ENCODE measurements around the gene KIF26B.

The KIF26B gene

DNA sequence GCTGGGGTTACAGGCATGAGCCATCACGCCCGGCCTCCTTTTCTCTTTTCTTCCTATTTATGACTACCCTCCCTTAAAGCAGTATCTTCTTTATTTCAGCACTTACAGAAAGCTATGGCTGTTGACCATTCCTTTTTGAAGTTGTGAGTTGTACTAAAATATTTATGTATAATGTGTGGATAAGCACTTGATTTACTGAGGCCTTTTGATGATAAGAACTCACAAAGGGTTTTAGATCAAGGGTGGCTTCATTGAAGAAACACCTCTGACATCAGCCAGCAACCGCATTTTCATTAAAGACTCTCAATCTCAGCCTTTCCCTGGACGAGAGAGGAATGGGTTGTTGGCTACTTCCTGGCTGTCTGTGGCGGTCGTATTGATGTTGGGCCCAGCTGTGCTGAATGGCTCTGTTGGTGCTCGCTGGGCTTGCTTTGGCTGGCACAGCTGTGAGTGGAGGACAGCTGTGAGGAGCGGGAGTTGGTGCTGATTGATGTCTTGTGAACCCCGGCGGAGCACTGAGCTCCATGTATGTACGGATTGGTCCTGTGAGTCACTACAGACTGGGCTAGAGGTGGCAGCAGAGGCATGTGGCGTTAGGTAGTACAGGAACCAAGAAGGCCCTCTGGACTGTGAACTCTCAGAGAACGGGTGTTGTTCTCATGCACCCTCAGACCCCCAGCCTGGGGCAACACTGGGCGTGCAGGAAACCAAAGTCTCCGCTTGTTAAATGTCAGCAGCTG lies 208.8 kb downstream of the KIF26B start:
- no peak for DNase-seq

DNA sequence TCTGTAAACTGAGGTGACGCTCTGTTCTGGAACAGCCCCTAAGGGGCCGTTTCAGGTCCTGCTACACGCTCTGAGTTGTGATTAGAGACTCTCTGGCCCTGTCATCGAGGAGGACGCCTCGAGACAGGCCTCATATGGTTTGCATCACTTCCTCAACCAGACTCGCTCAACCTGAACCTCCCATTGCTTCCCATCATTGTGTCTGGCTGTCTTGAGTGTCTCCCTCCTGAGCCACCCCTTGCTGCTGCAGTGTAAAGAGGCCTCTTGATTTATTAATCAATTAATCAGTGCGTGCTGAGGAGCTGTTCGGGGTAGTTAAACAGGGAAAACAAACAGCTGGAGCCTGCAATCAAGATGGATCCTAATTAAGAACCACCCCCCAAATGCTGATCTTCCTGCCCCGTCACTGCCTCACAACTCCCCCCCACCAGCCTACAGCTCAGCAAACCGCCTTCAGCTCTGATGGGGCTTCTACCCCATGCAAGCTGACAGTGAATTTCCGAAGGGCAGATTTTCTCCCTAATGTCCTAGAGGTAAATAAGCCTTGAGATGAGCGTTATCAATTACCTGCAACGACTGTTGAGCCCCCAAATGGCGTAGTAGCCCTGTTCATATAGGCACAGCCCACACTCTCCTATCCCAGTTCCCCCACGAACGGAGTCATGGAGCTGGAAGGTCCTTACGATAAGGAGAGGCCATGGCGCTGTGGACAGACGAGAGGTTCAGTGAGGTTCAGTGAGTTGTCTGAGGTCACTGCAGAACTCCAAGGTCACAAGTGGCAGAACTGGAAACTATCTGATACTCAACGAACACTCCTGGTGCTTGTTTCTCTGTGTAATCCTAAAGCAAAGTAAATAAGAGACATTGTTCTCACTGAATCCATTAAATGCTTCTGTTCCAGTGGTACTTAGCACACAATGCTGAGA lies 210.6 kb downstream of the KIF26B start:
- no peak for DNase-seq

DNA sequence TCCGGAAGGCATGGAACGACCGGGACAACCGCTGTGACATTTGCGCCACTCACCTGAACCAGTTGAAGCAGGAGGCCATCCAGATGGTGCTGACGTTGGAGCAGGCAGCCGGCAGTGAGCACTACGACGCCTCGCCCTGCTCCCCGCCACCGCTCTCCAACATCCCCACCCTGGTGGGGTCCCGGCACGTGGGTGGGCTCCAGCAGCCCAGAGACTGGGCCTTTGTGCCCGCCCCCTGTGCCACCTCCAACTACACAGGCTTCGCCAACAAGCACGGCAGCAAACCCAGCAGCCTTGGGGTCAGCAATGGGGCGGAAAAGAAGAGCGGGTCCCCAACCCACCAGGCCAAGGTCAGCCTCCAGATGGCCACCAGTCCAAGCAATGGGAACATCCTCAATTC lies 212.1 kb downstream of the KIF26B start:
- DNase-seq, result no peak

DNA sequence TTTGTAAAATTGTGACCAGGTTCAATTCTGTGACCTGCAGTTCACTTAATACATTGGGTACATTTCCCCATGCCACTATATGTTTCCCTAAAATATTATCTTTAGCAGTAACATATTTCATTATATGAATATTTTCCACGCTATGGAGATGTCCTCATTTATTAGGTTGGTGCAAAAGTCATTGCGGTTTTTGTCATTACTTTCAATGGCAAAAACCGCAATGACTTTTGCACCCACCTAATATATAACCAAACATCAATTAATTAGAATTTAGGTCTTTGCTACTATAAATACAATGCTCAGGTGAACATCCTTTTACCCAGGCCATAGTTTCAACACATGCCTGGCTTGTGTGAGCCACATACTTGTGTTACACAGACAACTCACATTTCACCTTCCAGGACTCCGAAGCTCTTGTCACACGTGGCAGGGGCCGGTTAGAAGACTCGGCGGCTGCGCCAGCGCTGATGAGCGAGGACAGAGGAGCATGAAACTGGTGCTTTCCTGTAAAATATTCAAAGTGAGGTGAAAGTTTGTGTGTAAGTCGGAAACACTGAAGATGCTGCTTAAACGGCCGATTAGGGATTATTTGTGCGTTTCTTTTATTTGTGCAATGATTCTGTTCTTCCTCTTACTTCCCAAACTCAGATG lies 215.5 kb downstream of the KIF26B start:
- no peak for DNase-seq

DNA sequence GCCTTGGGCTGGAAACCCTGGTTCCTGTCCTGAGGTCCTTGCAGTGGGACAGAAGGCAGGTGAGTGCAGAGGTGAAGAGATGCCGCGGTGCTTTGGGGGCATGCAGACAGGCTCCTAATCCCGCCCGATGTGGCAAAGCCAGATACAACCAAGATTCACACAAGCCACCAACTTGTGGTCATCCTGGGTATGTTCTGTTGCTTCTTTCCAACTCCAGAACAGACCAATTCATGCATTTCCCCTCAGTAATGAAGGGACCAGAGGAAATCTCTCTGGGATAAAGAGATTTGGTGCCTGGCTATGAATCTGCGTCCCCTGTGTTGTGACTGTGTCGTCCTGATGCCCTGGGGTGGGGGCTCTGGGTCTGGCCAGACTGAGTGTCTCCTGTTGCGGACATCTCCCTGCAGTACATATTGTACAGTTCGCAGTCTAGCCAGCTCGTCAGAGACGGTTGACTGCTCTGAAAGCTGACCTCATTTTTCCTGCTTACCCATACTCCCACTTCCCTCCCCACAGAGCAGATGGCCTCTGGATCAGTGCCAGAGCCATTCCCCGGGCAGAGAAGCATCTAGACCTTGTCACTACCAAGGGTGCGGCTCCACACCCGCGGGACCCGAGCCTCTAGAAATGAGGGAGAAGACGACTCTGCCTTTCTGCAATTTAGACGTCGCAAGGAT lies 216.3 kb downstream of the KIF26B start:
- DNase-seq, result no peak

DNA sequence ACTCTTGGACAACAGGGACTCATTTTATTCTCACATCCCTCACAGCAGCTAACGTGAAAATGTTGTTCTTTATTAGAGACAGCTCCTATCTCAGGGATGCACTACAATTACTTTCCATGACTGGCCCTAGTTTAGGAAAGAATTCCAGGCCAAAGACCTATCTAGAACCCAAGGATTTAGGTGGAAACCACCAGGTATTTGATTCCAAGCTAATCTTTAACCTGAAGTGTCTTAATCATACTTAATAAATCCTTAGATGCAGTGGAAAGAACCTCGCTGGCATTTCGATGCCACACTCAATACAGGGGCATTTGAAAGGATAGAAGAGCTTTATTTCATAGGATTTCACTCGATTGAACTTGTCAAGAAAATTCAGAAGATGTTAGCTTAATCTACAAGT lies 218.3 kb downstream of the KIF26B start:
- no peak for DNase-seq

DNA sequence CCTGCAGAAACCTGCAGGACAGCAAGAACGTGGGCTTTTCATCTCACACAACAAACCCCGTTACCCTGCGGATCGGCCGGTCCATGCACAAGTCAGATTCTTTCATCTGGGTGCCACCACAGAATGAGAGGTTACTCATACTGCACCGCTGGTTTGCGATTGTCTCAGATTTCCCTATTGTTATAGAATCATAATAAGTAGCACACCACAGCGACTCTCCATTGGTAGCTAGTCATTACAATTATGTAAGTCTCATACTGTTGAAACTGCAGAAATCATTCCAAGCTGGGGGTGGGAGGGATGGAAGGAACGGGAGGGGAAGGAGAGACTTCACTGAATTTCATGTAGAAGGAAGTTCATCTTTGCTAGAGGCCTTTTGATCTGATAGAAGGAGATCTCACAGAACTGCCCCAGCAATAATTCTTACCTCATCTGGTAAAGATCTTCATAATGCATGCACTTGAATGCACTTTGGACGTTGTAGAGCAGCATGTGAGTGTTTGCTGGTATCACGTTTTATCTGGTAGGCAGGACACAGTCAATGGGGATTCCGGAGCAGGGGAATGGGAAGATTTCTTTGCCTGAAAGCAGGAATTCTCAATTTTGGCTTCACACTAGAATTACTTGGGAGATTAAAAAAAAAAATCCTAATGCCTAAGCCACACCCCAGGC lies 221.1 kb downstream of the KIF26B start:
- no peak for DNase-seq

DNA sequence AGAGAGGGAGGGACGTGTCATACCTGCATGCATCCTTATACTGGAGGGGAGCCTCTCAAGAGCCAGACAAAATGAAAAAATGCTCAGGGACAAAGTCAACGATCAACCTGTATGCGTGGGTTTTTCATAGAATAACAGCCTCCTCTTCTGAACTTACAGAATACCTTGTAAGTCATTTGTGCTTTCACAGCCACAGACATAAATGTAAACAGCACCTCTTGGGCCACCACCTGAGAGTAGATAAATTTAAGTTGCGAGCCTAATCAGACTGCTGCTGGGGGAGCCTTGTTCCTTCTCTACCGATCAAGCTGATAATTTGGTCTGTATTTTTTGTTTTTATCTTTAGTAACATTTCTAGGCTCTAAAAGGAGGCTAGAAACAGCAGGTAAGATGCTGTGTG lies 223.1 kb downstream of the KIF26B start:
- DNase-seq, result no peak

DNA sequence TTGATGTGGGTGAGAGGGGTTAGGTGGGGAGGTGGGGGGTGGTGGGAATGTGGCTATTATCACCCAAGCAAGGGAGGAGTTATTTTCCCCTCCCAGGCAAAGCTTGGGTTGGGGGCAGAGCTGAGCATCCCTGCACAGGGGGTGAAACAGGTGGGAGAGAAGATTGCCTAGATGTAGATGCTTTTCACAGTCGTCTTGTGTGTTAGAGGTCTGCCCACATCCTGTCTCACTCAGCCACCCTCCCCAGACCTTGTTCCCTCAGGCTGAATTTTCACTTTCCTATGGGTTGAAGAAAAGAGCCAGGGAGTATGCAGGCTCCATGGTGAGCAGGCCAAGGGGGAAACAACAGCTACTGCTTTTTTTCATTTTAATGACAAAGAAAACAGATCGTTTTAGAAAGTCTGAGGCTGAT lies 223.5 kb downstream of the KIF26B start:
- no peak for DNase-seq

DNA sequence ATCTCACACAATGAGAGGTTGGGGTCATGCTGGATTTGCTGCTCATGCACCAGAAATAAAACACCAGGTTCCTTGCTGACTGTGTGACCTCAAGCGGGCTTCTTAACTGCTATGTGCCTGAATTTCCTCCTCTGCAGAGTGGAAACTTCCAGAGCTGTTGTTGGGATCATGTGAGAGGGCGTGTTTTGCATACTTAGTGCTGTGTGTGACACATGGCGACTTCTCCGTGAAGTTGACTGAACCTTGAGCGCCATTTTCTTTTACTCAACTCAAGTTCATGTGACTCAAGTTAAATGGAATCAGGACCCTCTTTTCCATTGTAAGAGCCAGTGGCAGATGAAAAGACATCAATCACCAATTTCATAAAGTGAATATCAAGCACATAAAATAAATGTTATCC lies 224.0 kb downstream of the KIF26B start:
- DNase-seq, result no peak

DNA sequence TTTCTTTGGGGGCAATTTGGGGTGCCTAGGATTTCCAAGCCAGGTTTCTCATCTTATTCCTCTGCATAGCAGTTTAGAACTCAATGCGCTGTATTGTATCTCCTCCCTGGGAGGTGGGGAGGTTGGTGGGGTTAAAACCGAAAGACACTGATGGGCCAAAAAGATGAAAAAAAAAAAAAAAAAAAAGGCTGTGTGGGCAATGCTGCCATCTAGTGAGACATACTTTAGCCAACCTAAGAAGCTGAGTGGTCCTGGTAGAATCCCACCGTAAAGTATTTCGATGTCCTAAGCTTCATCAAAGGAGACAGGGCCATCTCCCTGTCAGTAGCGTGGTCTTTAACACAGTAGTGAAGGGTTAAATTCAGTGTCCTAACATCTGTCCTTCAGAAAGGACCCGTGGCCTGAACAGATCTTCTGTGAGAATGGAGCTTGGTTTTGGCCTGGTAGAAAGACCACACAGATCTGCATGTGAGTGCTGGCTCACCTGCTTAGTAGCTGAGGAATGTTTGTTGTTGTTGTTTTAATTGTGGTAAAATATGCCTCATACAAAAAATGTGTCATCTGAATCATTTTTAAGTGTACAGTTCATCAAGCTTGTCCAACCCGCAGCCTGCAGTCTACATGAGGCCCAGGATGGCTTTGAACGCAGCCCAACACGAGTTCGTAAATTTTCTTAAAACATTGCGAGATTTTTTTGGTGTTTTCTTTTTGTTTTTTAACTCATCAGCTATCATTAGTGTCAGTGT lies 226.2 kb downstream of the KIF26B start:
- no peak for DNase-seq

DNA sequence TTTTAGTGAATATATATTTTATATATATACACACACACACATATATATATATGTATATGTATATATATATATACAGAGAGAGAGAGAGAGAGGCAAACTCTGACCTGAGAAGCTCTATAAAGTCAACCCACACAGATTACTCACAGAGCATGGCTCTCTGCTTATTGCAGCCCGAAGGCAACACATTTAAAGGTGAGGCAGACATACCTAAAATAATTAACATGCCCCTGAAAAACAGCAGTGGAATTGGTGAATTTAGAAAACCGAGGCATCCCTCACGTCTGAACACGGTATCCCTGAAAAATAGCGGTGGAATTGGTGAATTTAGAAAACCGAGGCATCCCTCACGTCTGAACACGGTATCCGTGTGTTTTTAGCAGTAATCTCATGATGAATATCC lies 228.2 kb downstream of the KIF26B start:
- DNase-seq, result no peak

DNA sequence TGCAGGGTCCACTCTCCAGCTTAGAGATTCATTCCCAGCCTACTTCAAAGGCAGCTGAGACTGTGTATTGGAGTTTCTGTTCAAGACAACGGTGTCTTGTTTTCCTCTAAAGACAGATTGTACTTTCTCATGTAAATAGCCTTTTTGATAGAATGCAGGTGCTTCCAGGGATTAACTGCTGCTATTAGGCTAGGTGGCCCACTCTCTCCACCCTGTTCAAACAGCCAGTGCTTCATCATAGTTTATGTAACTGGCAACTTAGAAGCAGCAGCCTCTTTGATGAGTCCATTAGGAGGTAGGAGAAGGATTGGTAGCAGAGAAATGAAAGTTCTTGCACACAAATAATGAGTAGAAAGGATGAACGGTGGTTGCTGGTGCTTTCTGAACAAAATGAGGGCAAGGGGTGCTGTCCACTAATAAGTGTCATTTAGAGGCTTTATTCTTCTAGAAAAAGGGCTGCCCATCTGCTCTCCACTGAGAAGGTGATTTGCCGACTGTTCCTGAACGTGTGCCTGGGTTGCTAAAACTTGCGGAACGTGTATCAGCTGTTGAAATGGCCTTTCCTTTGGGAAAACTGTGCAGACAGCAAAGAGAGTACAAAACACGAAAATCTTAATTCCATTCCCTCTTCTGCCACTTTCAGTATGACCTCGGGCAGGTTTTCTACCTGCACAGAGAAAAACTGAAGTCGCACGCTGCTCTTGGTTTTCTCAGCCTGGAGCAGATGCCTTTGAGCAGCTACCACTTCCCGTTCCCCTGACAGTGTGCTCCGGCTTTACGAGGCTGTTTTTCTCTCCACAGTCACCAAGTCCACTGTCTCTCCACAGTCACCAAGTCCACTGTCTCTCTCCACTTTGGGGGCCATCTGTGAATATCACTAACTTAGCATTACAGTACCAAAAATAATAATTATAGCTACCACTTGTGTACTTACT lies 228.9 kb downstream of the KIF26B start:
- no peak for DNase-seq

DNA sequence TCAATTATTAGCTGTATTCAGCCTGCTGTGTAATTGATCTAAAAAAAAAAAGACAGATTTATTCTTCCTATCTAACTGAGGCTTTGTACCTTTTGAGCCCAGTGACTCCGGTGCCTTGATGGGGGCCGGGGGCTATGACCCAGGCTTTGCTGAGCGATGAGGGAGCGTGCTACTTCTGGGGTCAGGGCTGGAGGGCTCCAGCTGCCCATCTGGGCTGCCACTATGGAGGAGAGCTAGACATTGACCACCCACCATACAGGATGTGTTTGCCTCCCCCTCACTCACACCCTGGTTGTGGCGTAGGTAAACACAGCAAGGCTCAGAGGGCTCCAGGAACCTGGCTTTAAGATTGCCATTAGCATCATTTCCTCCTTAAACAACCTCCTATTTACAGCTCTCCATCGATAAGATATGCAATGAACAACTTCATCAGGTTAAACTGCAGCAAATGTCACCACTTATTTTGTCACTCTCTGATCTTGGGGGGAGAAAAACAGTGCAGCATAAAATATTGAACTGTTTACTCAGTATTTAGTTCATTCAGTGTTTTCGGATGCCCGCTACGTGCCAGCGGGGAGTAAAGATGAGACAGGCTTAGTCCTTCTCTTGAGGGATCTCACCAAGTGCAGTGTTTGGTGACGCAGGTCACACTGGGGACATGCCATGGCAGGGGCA lies 231.6 kb downstream of the KIF26B start:
- no peak for DNase-seq

DNA sequence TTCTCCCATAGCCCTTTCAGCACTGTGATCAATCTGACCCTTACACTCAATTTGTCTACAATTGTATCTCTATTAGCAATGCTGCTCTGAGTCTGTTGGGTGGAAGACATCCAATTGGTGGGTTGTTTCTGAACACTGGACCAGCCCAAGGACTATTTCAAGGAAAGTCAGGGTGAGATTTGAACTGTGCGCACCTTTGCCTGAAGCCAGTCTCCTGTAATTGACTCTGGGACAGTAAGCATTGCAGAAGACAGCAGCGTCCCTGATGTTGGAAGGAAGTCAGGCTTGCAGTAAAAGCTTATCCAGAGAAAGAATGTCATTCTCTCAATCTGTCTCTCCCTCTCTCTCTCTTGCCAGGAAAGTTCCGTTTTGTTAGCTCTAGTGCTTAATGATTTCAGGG lies 233.9 kb downstream of the KIF26B start:
- DNase-seq, result no peak

DNA sequence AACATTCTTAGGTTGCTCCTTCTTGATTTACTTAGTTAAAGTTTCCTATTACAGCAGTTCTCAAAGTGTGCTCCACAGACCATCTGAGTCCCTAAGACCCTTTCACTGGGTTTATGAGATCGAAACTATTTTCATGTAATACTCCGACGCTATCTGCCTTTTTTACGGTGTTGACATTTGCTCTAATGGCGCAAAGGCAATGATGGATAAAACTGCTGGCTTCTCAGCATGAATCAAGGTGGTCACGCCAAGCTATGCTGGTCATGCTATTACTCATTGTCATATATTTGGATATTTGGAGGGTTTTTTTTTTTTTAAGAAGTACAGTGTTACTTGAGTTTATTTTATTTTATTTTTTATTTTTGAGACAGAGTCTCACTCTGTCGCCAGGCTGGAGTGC lies 235.1 kb downstream of the KIF26B start:
- DNase-seq, result no peak

DNA sequence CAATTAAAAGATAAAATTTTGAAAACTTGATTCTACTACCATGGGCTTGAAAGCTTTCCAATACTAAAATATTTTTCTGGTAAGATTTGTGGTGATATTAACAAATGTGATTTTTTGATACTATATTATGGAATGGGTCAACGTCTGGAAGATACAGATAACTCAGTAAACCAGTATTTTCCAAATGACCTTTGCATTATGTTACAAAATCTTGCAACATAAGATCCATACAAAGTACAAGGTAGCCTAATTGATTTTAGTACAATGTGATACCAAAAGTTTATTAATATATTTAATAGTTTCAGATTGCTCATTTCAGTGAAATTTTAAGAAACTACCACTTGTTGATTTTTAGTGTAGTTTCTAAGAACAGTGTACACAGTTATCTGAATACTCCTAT lies 236.2 kb downstream of the KIF26B start:
- DNase-seq, result no peak

DNA sequence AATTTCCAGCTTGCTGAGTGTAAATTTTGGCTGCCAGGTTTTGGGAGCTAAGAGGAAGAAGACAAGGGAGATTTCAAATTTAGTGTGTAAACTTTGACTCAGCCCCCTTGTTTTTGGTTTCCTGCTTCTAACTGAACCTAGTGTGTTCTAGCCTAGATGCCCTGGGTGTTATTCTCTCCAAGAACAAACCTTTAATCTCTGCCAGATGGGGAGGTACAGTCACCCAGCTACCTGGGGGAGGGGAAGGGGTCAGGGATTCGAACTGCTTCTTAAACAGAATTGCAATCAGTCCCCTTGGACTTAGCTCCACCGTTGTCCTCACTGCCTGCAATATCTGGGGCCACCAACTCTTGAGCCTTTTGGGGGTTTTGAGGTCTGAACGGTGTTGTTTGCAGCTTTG lies 238.9 kb downstream of the KIF26B start:
- DNase-seq, result no peak

DNA sequence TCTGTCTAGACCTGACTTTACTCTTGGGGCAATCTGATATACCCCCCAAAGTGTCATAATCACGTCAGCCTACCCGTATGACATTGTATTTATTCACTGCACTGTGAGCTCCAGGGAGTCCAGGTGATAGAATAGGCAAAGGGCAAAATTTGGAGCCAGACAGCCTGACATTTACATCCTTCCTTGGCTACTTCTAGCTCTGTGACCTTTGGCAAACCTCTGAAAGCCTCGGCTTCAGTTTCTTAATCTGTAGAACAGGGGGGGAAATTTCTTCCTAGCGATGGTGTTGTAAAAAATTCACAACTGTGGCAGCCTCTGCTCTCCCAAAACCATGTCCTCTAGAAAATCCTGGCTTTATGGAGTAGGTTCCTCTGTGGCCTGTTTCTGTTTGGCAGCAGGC lies 240.9 kb downstream of the KIF26B start:
- no peak for DNase-seq

DNA sequence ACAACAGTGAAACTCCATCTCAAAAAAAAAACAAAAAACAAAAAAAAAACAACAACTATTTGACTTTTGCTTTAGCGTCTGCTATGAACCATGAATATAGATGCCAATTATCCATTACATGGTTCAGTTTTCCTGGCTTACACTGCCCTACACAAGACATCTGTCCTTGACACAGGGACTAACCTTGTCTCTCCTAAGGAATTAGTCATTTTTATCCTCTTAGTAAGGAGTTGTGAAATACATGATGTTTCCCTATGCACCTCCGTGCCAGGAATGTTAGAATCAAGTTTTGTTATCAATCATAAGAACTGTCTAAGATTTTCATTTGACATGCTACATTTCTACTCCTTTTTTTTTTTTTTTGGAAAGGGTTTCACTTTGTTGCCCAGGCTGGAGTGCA lies 241.8 kb downstream of the KIF26B start:
- no peak for DNase-seq

Data from HCEC 1CT (cell line).